NCI-H446 treated with DMSO at 0.1 percent for 48 hours (cell line): Measurements from ENCODE around the gene SIK3.
"Not testable (repeated sequence)": the region's sequence is repeated elsewhere in the genome, so short reads cannot be mapped to it uniquely, and the experiment has no call there.

Experiments used
- DNase-seq: peaks from one replicate; lab custom pipeline; 2025; lab: John Stamatoyannopoulos, UW

Gene SIK3

GRCh38 chr11:117076941-117077691, 21.1 kb downstream of the SIK3 start:
- no peak for DNase-seq

DNA sequence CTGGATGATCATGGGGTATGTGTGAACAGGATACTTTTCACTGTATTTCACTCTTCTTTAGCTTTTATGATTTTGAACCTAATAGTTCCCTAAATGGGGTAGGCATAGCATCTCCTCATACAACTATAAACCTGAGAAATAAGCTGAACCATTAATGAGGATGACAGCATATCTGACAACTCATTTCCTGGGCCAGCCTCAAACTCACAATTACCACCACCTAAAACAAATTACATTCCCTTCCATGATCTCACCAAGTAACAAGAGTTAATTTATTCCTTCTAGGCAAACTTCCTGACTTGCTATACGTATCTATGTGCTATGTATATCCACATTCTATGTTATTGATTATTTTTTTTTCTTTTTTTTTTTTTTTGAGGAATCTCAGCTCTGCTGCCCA, 23.0 kb downstream of the SIK3 start:
- DNase-seq: no peak

DNA sequence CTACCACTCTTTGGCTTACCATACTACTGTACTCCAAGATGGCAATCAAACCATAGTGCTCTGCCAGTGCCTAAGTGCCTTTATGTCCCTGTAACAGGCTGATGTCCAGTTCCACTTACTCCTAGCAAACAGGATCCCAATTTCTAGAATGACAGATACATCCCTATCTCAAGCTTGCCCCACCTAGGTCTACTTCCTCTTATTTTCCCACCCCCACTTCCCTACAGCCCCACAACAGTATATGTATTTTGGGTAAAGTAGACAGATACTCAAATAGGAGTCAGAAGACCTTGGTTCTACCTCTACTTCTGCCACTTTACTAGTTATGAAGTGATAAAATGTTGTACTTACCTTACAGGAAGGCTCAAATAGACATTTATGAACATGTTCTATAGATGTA, 24.1 kb downstream of the SIK3 start:
- DNase-seq: no peak

GRCh38 chr11:117073539-117073938, 24.7 kb downstream of the SIK3 start:
- DNase-seq: no peak

GRCh38 chr11:117072517-117073461, 25.4 kb downstream of the SIK3 start:
- DNase-seq: no peak

GRCh38 chr11:117071344-117071787, 26.9 kb downstream of the SIK3 start:
- no peak for DNase-seq

DNA sequence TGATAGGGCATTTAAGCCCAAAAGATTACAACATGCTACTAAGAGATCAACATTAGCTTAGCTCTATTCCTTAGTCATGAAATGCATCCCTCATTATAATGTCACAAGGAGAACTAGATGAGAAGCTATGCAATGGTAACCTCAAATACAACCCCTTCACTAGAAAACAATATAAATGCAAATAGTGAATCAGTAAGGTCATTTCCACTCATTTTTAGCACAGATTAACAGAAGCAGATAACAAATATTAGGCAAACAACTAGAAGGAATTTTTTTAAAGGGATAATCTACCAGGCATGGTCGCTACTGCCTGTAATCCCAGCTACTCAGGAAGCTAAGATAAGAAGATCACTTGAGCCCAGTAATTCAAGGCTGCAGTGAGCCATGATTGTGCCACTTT, 28.2 kb downstream of the SIK3 start:
- DNase-seq: no peak

DNA sequence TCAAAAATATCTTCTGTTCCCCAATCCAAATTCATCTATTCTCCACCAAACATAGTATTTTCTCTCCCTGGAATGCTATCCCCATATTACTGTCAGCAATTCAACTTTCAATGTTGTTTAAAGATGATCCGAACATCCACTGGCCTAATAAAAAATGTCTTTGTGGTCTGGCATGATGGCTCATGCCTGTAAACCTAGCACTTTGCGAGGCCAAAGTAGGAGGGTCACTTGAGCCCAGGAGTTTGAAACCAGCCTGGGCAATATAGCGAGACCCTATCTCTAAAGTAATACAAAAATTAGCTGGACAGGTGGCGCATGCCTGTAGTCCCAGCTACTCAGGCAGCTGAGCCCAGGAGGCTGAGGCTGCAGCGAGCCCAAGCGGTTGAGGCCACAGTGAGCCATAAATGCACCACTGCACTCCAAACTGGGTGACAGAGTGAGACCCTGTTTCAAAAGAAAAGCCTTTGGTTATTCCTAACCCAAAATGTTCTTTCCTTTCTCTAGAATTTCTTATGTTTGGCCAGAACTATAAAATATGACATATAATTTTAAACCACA, 29.8 kb downstream of the SIK3 start:
- no peak for DNase-seq

DNA sequence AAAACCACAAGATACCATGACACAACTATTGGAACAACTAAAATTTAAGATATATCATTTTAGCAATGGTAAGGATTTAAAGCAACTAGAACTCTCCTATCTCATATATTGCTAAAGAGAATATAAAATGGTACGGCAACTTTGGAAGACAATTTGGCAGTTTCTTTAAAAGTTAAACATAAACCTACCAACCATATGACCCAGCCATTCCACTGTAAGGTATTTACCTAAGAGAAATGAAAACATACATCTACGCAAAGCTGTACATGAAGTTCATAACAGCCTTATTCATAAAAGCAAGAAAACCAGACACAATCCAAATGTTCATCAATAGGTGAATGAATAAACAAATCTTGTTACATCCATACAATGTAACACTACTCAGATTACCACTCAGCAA, 31.3 kb downstream of the SIK3 start:
- DNase-seq: no peak

DNA sequence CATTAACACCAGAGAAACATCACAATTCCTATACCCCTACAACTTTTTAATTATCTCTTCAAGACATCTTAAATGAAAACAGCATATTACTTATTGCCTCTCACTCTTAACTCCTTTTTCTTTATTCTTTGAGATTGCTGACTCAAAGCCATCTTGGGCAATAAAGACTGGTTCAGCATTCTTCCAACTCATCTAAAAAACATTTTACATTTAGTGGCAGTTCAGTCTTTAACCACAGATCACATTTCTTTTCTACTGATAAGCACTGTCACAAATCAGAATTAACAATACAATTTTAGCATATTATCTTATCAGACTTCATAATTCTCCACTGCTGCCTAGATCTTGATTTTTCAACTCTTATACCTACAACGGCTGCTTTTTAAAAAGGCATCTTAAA, 34.0 kb downstream of the SIK3 start:
- DNase-seq: no peak

GRCh38 chr11:117062498-117062897, 35.7 kb downstream of the SIK3 start:
- DNase-seq: no peak

- no peak for DNase-seq
These were observed 37.0 kb downstream of the SIK3 start for GRCh38 chr11:117061256-117061655.

- DNase-seq: no peak
These were observed 38.5 kb downstream of the SIK3 start for GRCh38 chr11:117059611-117060148.

- DNase-seq: peak; percentile 68
These were observed 39.4 kb downstream of the SIK3 start for GRCh38 chr11:117058761-117059261.

GRCh38 chr11:117057727-117058126, 40.5 kb downstream of the SIK3 start:
- no peak for DNase-seq

DNA sequence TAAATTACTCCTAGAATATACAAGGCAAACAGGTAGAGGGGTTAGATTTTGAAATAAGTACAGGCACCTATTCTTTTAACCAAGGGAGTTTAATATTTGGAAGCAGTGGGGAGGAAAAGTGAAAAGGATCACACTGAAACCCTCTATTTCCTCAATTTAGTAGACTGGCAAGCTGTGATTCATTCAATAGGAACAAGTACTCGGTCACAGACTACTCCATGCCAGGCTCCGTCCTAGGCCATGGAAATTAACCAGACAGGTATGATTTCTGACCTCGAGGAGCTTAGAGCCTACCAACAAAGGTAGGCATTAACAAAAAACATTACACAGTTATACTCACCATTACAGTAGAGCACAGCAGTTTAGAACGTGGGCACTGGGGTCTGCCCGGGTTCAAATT, 40.9 kb downstream of the SIK3 start:
- DNase-seq: no peak

DNA sequence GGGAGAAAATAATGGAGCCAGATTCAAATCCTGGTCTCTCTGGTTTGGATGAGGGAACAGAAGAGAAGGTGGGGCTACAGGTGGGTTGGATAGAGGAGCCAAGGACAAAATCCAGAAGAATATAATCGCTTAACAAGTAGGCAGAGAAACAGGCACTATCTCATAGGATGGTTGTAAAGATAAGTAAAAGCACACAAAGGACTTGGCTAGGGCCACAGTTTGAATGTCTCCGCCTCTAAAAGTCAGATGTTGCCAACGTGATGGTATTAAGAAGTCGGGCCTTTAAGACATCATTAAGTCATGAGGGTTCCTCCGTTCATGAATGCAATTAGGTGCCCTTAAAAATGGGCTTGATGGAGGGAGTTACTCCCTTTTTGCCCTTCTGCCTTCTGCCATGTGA, 42.8 kb downstream of the SIK3 start:
- no peak for DNase-seq

GRCh38 chr11:117054382-117054781, 43.8 kb downstream of the SIK3 start:
- DNase-seq: no peak

GRCh38 chr11:117052196-117053149, 45.8 kb downstream of the SIK3 start:
- DNase-seq: no peak

DNA sequence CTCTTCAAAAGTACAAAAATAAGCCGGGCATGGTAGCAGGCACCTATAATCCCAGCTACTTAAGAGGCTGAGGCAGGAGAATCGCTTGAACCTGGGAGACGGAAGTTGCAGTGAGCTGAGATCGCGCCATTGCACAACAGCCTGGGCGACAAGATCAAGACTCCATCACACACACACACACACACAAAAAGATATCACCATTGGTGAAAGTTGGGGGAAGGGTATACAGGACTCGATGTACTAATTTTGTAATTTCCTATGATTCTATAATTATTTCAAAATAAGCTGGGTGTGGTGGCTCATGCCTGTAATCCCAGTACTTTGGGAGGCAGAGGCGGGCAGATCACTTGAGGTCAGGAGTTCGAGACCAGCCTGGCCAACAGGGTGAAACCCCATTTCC, 48.1 kb downstream of the SIK3 start:
- not testable (repeated sequence) for DNase-seq

- DNase-seq: not testable (repeated sequence)
These were observed 51.6 kb downstream of the SIK3 start for GRCh38 chr11:117046627-117047026.
